ENCODE data around the gene KDM7A.

- TF ChIP-seq, protein P1, sequence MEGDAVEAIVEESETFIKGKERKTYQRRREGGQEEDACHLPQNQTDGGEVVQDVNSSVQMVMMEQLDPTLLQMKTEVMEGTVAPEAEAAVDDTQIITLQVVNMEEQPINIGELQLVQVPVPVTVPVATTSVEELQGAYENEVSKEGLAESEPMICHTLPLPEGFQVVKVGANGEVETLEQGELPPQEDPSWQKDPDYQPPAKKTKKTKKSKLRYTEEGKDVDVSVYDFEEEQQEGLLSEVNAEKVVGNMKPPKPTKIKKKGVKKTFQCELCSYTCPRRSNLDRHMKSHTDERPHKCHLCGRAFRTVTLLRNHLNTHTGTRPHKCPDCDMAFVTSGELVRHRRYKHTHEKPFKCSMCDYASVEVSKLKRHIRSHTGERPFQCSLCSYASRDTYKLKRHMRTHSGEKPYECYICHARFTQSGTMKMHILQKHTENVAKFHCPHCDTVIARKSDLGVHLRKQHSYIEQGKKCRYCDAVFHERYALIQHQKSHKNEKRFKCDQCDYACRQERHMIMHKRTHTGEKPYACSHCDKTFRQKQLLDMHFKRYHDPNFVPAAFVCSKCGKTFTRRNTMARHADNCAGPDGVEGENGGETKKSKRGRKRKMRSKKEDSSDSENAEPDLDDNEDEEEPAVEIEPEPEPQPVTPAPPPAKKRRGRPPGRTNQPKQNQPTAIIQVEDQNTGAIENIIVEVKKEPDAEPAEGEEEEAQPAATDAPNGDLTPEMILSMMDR (IDR thresholded peaks at IDR 0.05; ENCODE audit: poor library complexity) = no peak
- no peak for TF ChIP-seq EZH2 (IDR thresholded peaks at IDR 0.05; ENCODE audit: borderline replicate concordance)
Observed at GRCh38 chr7:140192620-140193019, 15.8 kb upstream of the KDM7A start.

Data from hepatocyte (in vitro differentiated cells).